BLaER1 treated with 17β-estradiol and CSF1 and Interleukin-3, amounts not matched to agents 10 nM and 100 nM (cell line): ENCODE results near the gene TREML4.
A peak's percentile ranks its signal among the peaks of the same experiment; 100 is the strongest.
"Not testable (repeated sequence)": the region's sequence is repeated elsewhere in the genome, so short reads cannot be mapped to it uniquely, and the experiment has no call there.

Experiments used
- H3K27ac ChIP-seq, 11 experiments: shearing (Covaris generic); formaldehyde crosslinking; 2 replicates each; pipeline ENCODE4 v1.8.1; 2022
- H3K27me3 ChIP-seq, 11 experiments: shearing (Covaris generic); formaldehyde crosslinking; 2 replicates each; pipeline ENCODE4 v1.8.1; 2022
- H3K36me3 ChIP-seq, 11 experiments: shearing (Covaris generic); formaldehyde crosslinking; 2 replicates each; pipeline ENCODE4 v1.8.1; 2022
- H3K4me1 ChIP-seq, 10 experiments: shearing (Covaris generic); formaldehyde crosslinking; 2 replicates each; pipeline ENCODE4 v1.8.1; 2022
- H3K4me2 ChIP-seq, 11 experiments: shearing (Covaris generic); formaldehyde crosslinking; 2 replicates each; pipeline ENCODE4 v1.8.1; 2022
- H3K4me3 ChIP-seq, 10 experiments: shearing (Covaris generic); formaldehyde crosslinking; 2 replicates each; pipeline ENCODE4 v1.8.1; 2022
- H3K9ac ChIP-seq, 11 experiments: shearing (Covaris generic); formaldehyde crosslinking; 2 replicates each; pipeline ENCODE4 v1.8.1; 2022
- H3K9me3 ChIP-seq, 11 experiments: shearing (Covaris generic); formaldehyde crosslinking; replicated peaks in 1 of 11; 2 replicates each; pipeline ENCODE4 v1.8.1; 2022
- H4K20me1 ChIP-seq, 11 experiments: shearing (Covaris generic); formaldehyde crosslinking; 2 replicates each; pipeline ENCODE4 v1.8.1; 2022
- Cebpa-rat ChIP-seq, 11 experiments: shearing (Covaris generic); IDR thresholded peaks; 2 replicates each; pipeline ENCODE4 v1.8.1; 2022

Gene TREML4, protein sequence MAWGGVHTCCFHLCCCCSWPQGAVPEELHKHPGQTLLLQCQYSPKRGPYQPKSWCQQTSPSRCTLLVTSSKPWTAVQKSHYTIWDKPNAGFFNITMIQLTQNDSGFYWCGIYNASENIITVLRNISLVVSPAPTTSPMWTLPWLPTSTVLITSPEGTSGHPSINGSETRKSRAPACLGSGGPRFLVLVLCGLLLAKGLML

GRCh38 chr6:41228096-41228495, at the start of gene TREML4:
TREML4 (plus strand) TSS chr6:41228349; CDS start chr6:41228428, 79 bp downstream.
- no peak for TF ChIP-seq Cebpa-rat (IDR thresholded peaks at IDR 0.05)
- no peaks in the 10 kb centered on the region for H3K27me3 ChIP-seq

DNA sequence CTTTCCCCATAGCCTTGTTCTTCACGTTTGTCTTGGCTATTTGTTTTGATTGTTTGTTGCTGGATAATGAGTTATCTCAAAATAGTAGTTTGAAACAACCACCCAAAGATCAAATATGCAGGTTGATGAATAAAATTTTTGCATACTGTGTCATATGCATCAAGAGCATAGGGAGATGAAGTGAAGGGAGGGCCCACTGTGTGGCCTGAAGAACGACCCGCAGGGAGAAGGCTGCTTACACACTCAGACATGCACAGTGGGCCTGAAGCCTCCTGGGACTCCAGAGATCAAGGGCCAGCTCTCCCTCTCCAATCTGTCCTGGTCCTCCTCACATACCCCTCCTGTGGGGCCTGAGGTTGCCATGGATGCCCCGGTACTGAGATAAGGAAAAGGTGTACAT, 49.0 kb upstream of the TREML4 start:
- Histone ChIP-seq H3K4me3 (no peak overlapping the region), H3K27me3 (no peaks in the 10 kb centered on the region), H3K4me1 (peaks cover 11 to 50% (median 33%) of the 10 kb centered on the region in 10 experiments; a peak in 19 of 20 replicates), H3K4me2 (no peak overlapping the region), H3K9ac (no peak overlapping the region), H3K27ac (no peak overlapping the region), H4K20me1 (no peaks in the 10 kb centered on the region), H3K36me3 (peaks cover 0 to 33% (median 0%) of the 10 kb centered on the region in 11 experiments; a peak in 7 of 22 replicates), H3K9me3 (peaks cover 0 to 12% (median 0%) of the 10 kb centered on the region in 11 experiments; a peak in 2 of 22 replicates)
- TF ChIP-seq Cebpa-rat (IDR thresholded peaks at IDR 0.05) = no peak

More at GRCh38 chr6:41228096-41228495, at the start of gene TREML4:
- Histone ChIP-seq H3K9me3 (no peaks in the 10 kb centered on the region), H3K27ac (peak within 1 kb of the TSS in 6 of 11 experiments; percentile 26 to 67 (median 35); a peak in 10 of 22 replicates), H4K20me1 (no peaks in the 10 kb centered on the region), H3K36me3 (no peaks in the 10 kb centered on the region), H3K9ac (peak within 1 kb of the TSS in 1 of 11 experiments; percentile 42; a peak in 1 of 22 replicates), H3K4me3 (no peak within 1 kb of the TSS), H3K4me2 (peak within 1 kb of the TSS in 5 of 11 experiments; percentile 3 to 58 (median 37); a peak in 7 of 22 replicates), H3K4me1 (peaks cover 0 to 19% (median 0%) of the 10 kb centered on the region in 10 experiments; a peak in 8 of 20 replicates)

DNA sequence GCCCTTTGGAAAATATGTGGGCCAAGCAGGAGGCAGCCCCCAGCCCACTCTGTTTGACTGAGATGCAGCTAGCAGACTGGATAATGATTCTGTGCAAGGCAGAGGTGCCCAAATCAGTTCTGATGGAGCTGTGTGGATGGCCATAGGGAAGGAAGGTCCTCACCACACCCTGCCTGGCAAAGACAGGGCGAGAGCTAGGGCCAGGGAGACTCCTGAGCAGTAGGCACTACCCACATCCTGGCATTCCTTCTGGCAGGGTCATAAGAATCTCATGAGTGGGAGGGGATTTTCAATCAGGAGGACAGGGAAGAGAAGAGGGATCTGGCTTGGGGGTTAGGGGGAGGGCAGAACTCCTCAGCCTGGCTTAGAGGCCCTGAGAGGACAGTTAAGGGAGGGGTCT, 46.6 kb upstream of the TREML4 start:
- Histone ChIP-seq H3K9me3 (peaks cover 0 to 8% (median 0%) of the 10 kb centered on the region in 11 experiments; a peak in 2 of 22 replicates), H3K4me3 (no peak overlapping the region), H3K27ac (peak overlapping the region in 9 of 11 experiments; percentile 4 to 97 (median 89); a peak in 15 of 22 replicates), H4K20me1 (no peaks in the 10 kb centered on the region), H3K4me2 (peak overlapping the region in 9 of 11 experiments; percentile 32 to 87 (median 65); a peak in 16 of 22 replicates), H3K9ac (no peak overlapping the region), H3K27me3 (no peaks in the 10 kb centered on the region), H3K4me1 (peaks cover 11 to 74% (median 54%) of the 10 kb centered on the region in 10 experiments; a peak in 19 of 20 replicates), H3K36me3 (peaks cover 0 to 33% (median 0%) of the 10 kb centered on the region in 11 experiments; a peak in 6 of 22 replicates)
- no peak for TF ChIP-seq Cebpa-rat (IDR thresholded peaks at IDR 0.05)

DNA sequence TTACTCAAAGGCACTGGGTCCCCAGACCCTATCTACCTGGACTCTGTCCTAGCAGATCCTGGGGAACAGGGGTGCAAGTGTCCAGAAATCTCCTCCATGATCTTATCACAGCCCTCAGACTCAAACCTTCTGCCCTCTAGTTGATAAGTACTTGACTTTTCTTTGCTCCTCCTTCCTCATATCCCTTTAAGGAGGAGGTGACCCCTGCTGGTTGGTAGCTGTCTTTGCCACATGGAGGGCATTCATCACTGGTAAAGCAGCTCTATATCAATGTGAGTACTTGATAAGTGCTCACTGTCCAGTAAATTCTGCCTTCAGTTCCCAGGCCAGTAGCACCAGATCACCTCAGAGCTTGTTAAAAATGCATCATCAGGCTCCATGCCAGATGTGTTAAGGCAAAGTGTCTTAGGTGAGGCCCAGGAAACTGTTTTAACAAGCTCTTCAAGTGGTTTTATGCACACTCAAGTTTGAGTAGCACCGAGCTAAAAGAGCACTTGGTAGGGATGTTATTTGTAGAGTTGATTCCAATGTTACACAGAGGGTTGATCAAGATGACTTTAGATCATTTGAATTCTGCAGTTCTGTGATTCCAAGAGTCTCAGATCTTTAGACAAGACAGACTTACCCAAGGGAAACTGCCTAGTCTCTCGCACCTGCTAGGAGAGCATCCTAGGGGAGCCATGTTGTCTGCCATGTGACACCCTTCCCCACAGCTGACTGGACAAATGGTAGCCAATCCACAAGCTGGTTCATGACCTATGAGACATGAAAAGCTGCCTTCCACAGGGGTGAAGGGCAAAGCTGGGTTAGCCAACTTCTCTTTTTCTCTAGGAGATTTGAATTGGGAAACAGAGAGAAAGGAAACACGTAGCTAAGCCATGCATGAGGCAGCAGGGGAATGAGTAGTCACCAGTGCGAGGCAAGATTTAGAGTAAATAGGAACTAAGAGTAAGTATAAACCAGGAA, 45.8 kb upstream of the TREML4 start:
- H3K27ac ChIP-seq = peak overlapping the region in 10 of 11 experiments; percentile 69 to 97 (median 91); a peak in 21 of 22 replicates
- peak in 6 of 11 experiments; percentile 40 to 71 (median 60); a peak in 8 of 22 replicates for TF ChIP-seq Cebpa-rat (IDR thresholded peaks at IDR 0.05)
- H3K4me3 ChIP-seq = peak overlapping the region in 2 of 10 experiments; percentile 25 to 57; a peak in 2 of 20 replicates
- H4K20me1 ChIP-seq = no peaks in the 10 kb centered on the region
- H3K36me3 ChIP-seq = peaks cover 0 to 33% (median 0%) of the 10 kb centered on the region in 11 experiments; a peak in 6 of 22 replicates
- H3K9ac ChIP-seq = peak overlapping the region in 9 of 11 experiments; percentile 51 to 79 (median 71); a peak in 16 of 22 replicates
- H3K9me3 ChIP-seq = peaks cover 0 to 8% (median 0%) of the 10 kb centered on the region in 11 experiments; a peak in 2 of 22 replicates
- H3K27me3 ChIP-seq = no peaks in the 10 kb centered on the region
- H3K4me2 ChIP-seq = peak overlapping the region; percentile 16 to 96 (median 87); a peak in 21 of 22 replicates
- H3K4me1 ChIP-seq = peaks cover 11 to 82% (median 62%) of the 10 kb centered on the region in 10 experiments; a peak in 19 of 20 replicates

- TF ChIP-seq Cebpa-rat (IDR thresholded peaks at IDR 0.05) = no peak
- Histone ChIP-seq H3K27me3 (no peaks in the 10 kb centered on the region), H3K9me3 (peaks cover 8 to 17% (median 9%) of the 10 kb centered on the region in 11 experiments)
Measured at GRCh38 chr6:41184761-41185160, 43.4 kb upstream of the TREML4 start.

DNA sequence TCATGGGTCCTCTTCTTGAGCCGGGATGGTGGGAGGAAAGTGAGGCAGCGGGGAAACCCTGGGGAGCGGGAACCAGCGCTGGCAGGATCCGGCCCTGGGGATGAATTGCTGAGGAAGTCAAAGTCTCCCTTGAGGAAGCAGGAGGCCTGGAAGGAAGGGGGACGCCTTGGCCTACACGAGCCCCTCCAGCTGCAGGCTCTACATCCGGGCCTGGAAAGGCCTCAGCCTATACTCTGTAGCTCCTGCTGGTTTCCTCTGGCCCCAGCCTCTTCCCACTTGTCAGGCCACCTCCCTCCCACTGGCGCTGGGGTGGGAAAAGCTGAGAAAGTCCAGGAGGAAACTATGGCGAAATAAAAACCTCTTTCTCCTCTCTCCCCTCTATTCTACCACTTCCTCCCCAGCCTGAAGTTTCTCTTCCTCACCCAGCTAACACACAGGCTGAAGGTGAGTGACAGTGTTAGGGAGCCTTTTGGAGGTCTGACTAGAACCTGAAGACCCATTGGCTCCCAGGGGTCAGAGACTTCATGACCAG, 42.1 kb upstream of the TREML4 start:
- peaks cover 11 to 81% (median 69%) of the 10 kb centered on the region in 10 experiments; a peak in 18 of 20 replicates for H3K4me1 ChIP-seq
- H3K36me3 ChIP-seq = peaks cover 0 to 35% (median 17%) of the 10 kb centered on the region in 11 experiments; a peak in 13 of 22 replicates
- peak in 2 of 11 experiments; percentile 23 to 30; a peak in 1 of 22 replicates for TF ChIP-seq Cebpa-rat (IDR thresholded peaks at IDR 0.05)
- no peaks in the 10 kb centered on the region for H3K27me3 ChIP-seq
- H3K9me3 ChIP-seq = peaks cover 19 to 30% (median 22%) of the 10 kb centered on the region in 11 experiments
- H3K9ac ChIP-seq = peak overlapping the region in 9 of 11 experiments; percentile 11 to 77 (median 69); a peak in 16 of 22 replicates
- H4K20me1 ChIP-seq = no peaks in the 10 kb centered on the region
- peak overlapping the region in 6 of 10 experiments; percentile 30 to 65 (median 46); a peak in 12 of 20 replicates for H3K4me3 ChIP-seq
- peak overlapping the region in 10 of 11 experiments; percentile 32 to 97 (median 83); a peak in 19 of 22 replicates for H3K27ac ChIP-seq
- H3K4me2 ChIP-seq = peak overlapping the region in 10 of 11 experiments; percentile 22 to 96 (median 88); a peak in 20 of 22 replicates

More at GRCh38 chr6:41184761-41185160, 43.4 kb upstream of the TREML4 start:
- Histone ChIP-seq H3K27ac (peak overlapping the region in 9 of 11 experiments; percentile 36 to 97 (median 88); a peak in 17 of 22 replicates), H3K4me2 (peak overlapping the region in 8 of 11 experiments; percentile 73 to 96 (median 90); a peak in 16 of 22 replicates), H3K4me3 (peak overlapping the region in 6 of 10 experiments; percentile 13 to 65 (median 46); a peak in 10 of 20 replicates), H3K4me1 (peaks cover 11 to 94% (median 72%) of the 10 kb centered on the region in 10 experiments; a peak in 19 of 20 replicates), H3K9ac (peak overlapping the region in 5 of 11 experiments; percentile 66 to 77 (median 70); a peak in 10 of 22 replicates), H4K20me1 (no peaks in the 10 kb centered on the region), H3K36me3 (peaks cover 0 to 31% (median 4%) of the 10 kb centered on the region in 11 experiments; a peak in 10 of 22 replicates)

GRCh38 chr6:41187924-41188886, 39.9 kb upstream of the TREML4 start:
- H3K9ac ChIP-seq = peak overlapping the region in 1 of 11 experiments; percentile 8; a peak in 1 of 22 replicates
- TF ChIP-seq Cebpa-rat (IDR thresholded peaks at IDR 0.05) = no peak
- H4K20me1 ChIP-seq = no peaks in the 10 kb centered on the region
- no peak overlapping the region for H3K4me3 ChIP-seq
- H3K9me3 ChIP-seq = peaks cover 19 to 35% (median 22%) of the 10 kb centered on the region in 11 experiments
- H3K27ac ChIP-seq = peak overlapping the region in 8 of 11 experiments; percentile 49 to 97 (median 89); a peak in 12 of 22 replicates
- H3K36me3 ChIP-seq = peaks cover 0 to 42% (median 25%) of the 10 kb centered on the region in 11 experiments; a peak in 15 of 22 replicates
- peaks cover under 1 to 78% (median 51%) of the 10 kb centered on the region in 10 experiments; a peak in 18 of 20 replicates for H3K4me1 ChIP-seq
- peak overlapping the region in 6 of 11 experiments; percentile 73 to 96 (median 93); a peak in 11 of 22 replicates for H3K4me2 ChIP-seq
- H3K27me3 ChIP-seq = no peaks in the 10 kb centered on the region

- Histone ChIP-seq H3K4me2 (peak overlapping the region in 3 of 11 experiments; percentile 91 to 96 (median 95); a peak in 3 of 22 replicates), H3K4me1 (peaks cover 0 to 70% (median 43%) of the 10 kb centered on the region in 10 experiments; a peak in 17 of 20 replicates), H3K36me3 (peaks cover 0 to 47% (median 25%) of the 10 kb centered on the region in 11 experiments; a peak in 15 of 22 replicates), H3K9me3 (peaks cover 19 to 35% (median 22%) of the 10 kb centered on the region in 11 experiments)
- not testable (repeated sequence) for H3K27me3 ChIP-seq, H3K4me3 ChIP-seq, H3K9ac ChIP-seq, H4K20me1 ChIP-seq, H3K27ac ChIP-seq
Measured at GRCh38 chr6:41189046-41189445, 39.1 kb upstream of the TREML4 start.
